C4-2B (cell line): ENCODE data around the gene TBC1D22A.

Experiments
- H3K27ac ChIP-seq: fragments of 450-650 bp; 2 replicates; pipeline ENCODE4 v1.5.1; 2017
- CTCF ChIP-seq: fragments of 450-650 bp; conservative IDR thresholded peaks from 2 replicates; pipeline ENCODE4 v1.5.1; 2017; ENCODE audit warnings: mild to moderate bottlenecking
- ZFX ChIP-seq: fragments of 450-650 bp; IDR thresholded peaks from 2 replicates; pipeline ENCODE4 v1.6.1; 2017

Gene TBC1D22A

GRCh38 chr22:47100019-47100418, 337.6 kb downstream of the TBC1D22A start:
- no peak overlapping the region for H3K27ac ChIP-seq
- TF ChIP-seq ZFX (no peak), CTCF (no peak)

GRCh38 chr22:47100646-47101200, 338.3 kb downstream of the TBC1D22A start:
- no peak overlapping the region for H3K27ac ChIP-seq

GRCh38 chr22:47101321-47101885, 339.0 kb downstream of the TBC1D22A start:
- TF ChIP-seq CTCF (no peak), ZFX (no peak)
- H3K27ac ChIP-seq, result no peak overlapping the region

More at GRCh38 chr22:47100646-47101200, 338.3 kb downstream of the TBC1D22A start:
- TF ChIP-seq CTCF (no peak), ZFX (no peak)

GRCh38 chr22:47102081-47102480, 339.6 kb downstream of the TBC1D22A start:
- no peak overlapping the region for H3K27ac ChIP-seq
- no peak for TF ChIP-seq CTCF
- no peak for TF ChIP-seq ZFX

- TF ChIP-seq ZFX (no peak), CTCF (no peak)
- 0 out of 2 replicates have a peak overlapping the region, but pooled peaks have one; percentile 11 for H3K27ac ChIP-seq
These were observed 340.2 kb downstream of the TBC1D22A start for GRCh38 chr22:47102648-47103047.

GRCh38 chr22:47105085-47105484, 342.6 kb downstream of the TBC1D22A start:
- H3K27ac ChIP-seq, result no peak overlapping the region
- TF ChIP-seq ZFX, result no peak
- no peak for TF ChIP-seq CTCF

GRCh38 chr22:47106806-47107205, 344.4 kb downstream of the TBC1D22A start:
- no peak overlapping the region for H3K27ac ChIP-seq
- no peak for TF ChIP-seq CTCF
- TF ChIP-seq ZFX, result no peak
